ENCODE data around the gene TMEM187. TPM values are rescaled to one million over a fixed set of nuclear protein-coding genes. Genes with fewer than 3 reads are reported as not detected.
A peak's percentile ranks its signal among the peaks of the same experiment; 100 is the strongest.

TMEM187 gene
- total RNA-seq, 2 experiments from 2014 or later: 1.4 to 4.5 TPM

DNA sequence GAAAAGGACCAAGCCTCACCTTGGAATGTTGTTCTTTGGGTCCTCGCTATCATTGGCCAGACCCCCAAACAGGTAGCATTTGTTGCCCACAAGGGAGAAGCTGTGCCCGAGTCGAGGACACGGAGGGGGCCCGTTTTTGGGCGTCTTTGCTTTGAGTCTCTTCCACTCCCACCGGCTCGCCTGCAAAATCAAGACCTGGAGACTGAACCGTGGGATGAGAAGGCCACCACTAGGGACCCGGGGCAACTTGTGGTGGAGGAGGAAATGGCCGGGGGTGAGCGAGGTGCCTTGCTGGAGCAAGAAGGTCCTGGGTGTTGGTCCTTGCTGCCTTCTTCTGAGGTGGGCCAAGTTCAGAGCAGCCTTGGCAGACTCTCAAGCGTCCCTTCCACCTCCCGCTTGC, 8.4 kb upstream of the TMEM187 start:
- no peak for DNase-seq (ENCODE audit: low spot score)
- Histone ChIP-seq H3K9me2 (ENCODE audit: insufficient read depth, low read length) (no peaks in the 10 kb centered on the region), H3K79me2 (ENCODE audit: insufficient read depth, low read depth, low read length) (peaks cover 61% of the 10 kb centered on the region), H4K20me1 (ENCODE audit: insufficient read depth, low read length) (peaks cover 14% of the 10 kb centered on the region; the same call in 1 of the 2 replicates), H3K4me1 (ENCODE audit: insufficient read depth, low read length, poor library complexity, severe bottlenecking) (peaks cover 33% of the 10 kb centered on the region), H3K9me3 (ENCODE audit: low read length) (no peaks in the 10 kb centered on the region), H2AFZ (ENCODE audit: low read length) (no peak overlapping the region), H3K4me3 (ENCODE audit: low read depth, low read length, poor library complexity, severe bottlenecking) (no peak overlapping the region), H3K27ac (ENCODE audit: low read depth, low read length, poor library complexity, severe bottlenecking) (no peak overlapping the region), H3K4me2 (ENCODE audit: low read length) (no peak overlapping the region), H3K36me3 (ENCODE audit: insufficient read depth, low read length) (peaks cover 99% of the 10 kb centered on the region)
- POLR2A ChIA-PET: no interaction called here
- intact Hi-C loops (cut with micrococcal nuclease; ENCODE audit: unreplicated experiment): no loop called here
- CTCF ChIA-PET (ENCODE audit: unreplicated experiment): no interaction called here
- BruUV-seq (replicated peaks): no TSS peak
- TF ChIP-seq EZH2phosphoT487 (IDR thresholded peaks at IDR 0.05; ENCODE audit: borderline replicate concordance, low read depth, low read length): no peak
- TF ChIP-seq, protein P1, sequence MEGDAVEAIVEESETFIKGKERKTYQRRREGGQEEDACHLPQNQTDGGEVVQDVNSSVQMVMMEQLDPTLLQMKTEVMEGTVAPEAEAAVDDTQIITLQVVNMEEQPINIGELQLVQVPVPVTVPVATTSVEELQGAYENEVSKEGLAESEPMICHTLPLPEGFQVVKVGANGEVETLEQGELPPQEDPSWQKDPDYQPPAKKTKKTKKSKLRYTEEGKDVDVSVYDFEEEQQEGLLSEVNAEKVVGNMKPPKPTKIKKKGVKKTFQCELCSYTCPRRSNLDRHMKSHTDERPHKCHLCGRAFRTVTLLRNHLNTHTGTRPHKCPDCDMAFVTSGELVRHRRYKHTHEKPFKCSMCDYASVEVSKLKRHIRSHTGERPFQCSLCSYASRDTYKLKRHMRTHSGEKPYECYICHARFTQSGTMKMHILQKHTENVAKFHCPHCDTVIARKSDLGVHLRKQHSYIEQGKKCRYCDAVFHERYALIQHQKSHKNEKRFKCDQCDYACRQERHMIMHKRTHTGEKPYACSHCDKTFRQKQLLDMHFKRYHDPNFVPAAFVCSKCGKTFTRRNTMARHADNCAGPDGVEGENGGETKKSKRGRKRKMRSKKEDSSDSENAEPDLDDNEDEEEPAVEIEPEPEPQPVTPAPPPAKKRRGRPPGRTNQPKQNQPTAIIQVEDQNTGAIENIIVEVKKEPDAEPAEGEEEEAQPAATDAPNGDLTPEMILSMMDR (conservative IDR thresholded peaks at IDR 0.05; ENCODE audit: low read length): no peak

DNA sequence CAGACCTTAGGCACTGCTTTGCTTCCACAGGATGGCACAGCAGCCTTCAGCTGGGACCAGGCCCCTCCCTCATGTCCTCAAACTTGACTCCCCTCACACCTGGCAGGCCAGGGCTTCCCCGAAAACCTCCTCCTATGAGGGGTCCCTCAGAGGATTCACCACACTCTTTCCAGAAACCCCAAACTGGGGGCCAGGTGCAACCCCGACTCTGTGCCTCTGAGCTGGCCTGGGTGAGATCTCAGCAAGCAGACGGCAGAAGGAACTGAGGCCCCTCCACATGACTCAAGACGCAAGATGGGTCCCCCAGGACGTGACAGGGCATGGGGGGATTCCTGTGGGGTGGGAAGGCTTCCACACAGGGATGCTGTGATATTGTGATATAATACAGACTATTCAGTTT, 7.1 kb upstream of the TMEM187 start:
- BruUV-seq (replicated peaks): no TSS peak
- no peaks in the 10 kb centered on the region for H3K9me2 ChIP-seq (ENCODE audit: insufficient read depth, low read length)
- POLR2A ChIA-PET: no interaction called here
- H3K9me3 ChIP-seq (ENCODE audit: low read length): no peaks in the 10 kb centered on the region
- peaks cover 94% of the 10 kb centered on the region for H3K36me3 ChIP-seq (ENCODE audit: insufficient read depth, low read length)
- no peak overlapping the region for H2AFZ ChIP-seq (ENCODE audit: low read length)
- H3K27ac ChIP-seq (ENCODE audit: low read depth, low read length, poor library complexity, severe bottlenecking): no peak overlapping the region
- intact Hi-C loops (cut with micrococcal nuclease; ENCODE audit: unreplicated experiment): loop anchor here (5.0 kb wide), 1 partner anchor 173 kb away; the partner anchor contains the start of genes IDH3G and SSR4
- no peak for DNase-seq (ENCODE audit: low spot score)
- peaks cover 14% of the 10 kb centered on the region; the same call in 1 of the 2 replicates for H4K20me1 ChIP-seq (ENCODE audit: insufficient read depth, low read length)
- no peak overlapping the region for H3K4me2 ChIP-seq (ENCODE audit: low read length)
- H3K79me2 ChIP-seq (ENCODE audit: insufficient read depth, low read depth, low read length): peaks cover 73% of the 10 kb centered on the region
- no peak for TF ChIP-seq EZH2phosphoT487 (IDR thresholded peaks at IDR 0.05; ENCODE audit: borderline replicate concordance, low read depth, low read length)
- TF ChIP-seq, protein P1 (conservative IDR thresholded peaks at IDR 0.05; ENCODE audit: low read length): no peak
- CTCF ChIA-PET (ENCODE audit: unreplicated experiment): no interaction called here
- H3K4me1 ChIP-seq (ENCODE audit: insufficient read depth, low read length, poor library complexity, severe bottlenecking): peaks cover 33% of the 10 kb centered on the region
- no peak overlapping the region for H3K4me3 ChIP-seq (ENCODE audit: low read depth, low read length, poor library complexity, severe bottlenecking)

DNA sequence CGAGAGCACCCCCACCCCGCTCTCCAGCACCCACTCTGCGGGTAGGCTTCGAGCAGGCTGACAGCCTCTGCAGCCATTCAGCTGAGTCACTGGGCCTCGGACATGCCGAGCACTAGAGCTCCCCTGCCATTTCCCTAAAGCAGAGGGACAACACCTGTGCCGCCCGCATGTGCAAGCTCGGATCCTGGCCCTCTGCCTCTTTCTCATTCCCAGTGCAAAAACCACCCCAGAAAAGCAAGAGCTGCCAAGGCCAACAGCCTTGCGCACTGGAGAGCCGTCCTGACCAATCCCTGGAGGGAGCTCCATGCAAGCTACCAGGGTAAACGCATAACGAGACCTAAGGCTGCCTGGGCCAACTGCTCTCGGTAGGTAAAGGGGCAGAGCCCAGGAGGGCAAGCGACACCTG, 6.3 kb upstream of the TMEM187 start:
- Histone ChIP-seq H3K4me2 (ENCODE audit: low read length) (peak overlapping the region; percentile 100), H3K27ac (ENCODE audit: low read depth, low read length, poor library complexity, severe bottlenecking) (no peak overlapping the region), H3K36me3 (ENCODE audit: insufficient read depth, low read length) (peaks cover 86% of the 10 kb centered on the region), H3K4me1 (ENCODE audit: insufficient read depth, low read length, poor library complexity, severe bottlenecking) (peaks cover 33% of the 10 kb centered on the region), H2AFZ (ENCODE audit: low read length) (no peak overlapping the region), H3K9me3 (ENCODE audit: low read length) (no peaks in the 10 kb centered on the region), H4K20me1 (ENCODE audit: insufficient read depth, low read length) (peaks cover 14% of the 10 kb centered on the region; the same call in 1 of the 2 replicates), H3K9me2 (ENCODE audit: insufficient read depth, low read length) (no peaks in the 10 kb centered on the region), H3K4me3 (ENCODE audit: low read depth, low read length, poor library complexity, severe bottlenecking) (peak overlapping the region; percentile 78), H3K79me2 (ENCODE audit: insufficient read depth, low read depth, low read length) (peaks cover 82% of the 10 kb centered on the region)
- no peak for TF ChIP-seq EZH2phosphoT487 (IDR thresholded peaks at IDR 0.05; ENCODE audit: borderline replicate concordance, low read depth, low read length)
- TF ChIP-seq, protein P1 (conservative IDR thresholded peaks at IDR 0.05; ENCODE audit: low read length): no peak
- intact Hi-C loops (cut with micrococcal nuclease; ENCODE audit: unreplicated experiment): loop anchor here (5.0 kb wide), 1 partner anchor 174 kb away; the partner anchor contains the start of genes IDH3G and SSR4
- DNase-seq (ENCODE audit: low spot score): no peak
- POLR2A ChIA-PET: interaction anchor here (1.1 to 1.5 kb wide), 3 partner anchors 9 to 39 kb away, joined by 4 to 6 read pairs (median 4); no protein-coding TSS in a partner anchor
- CTCF ChIA-PET (ENCODE audit: unreplicated experiment): interaction anchor here (1.0 to 1.1 kb wide), 2 partner anchors 13 to 40 kb away, joined by 3 read pairs; no protein-coding TSS in a partner anchor
- no TSS peak for BruUV-seq (replicated peaks)
